Measurements from ENCODE around the gene RAB44. TPM values are rescaled to one million over a fixed set of nuclear protein-coding genes. Genes with fewer than 3 reads are reported as not detected.

The RAB44 gene
- total and polyA plus RNA-seq, 7 donors, result under 0.01 to 0.71 (median 0.17) TPM; not detected in 3

DNA sequence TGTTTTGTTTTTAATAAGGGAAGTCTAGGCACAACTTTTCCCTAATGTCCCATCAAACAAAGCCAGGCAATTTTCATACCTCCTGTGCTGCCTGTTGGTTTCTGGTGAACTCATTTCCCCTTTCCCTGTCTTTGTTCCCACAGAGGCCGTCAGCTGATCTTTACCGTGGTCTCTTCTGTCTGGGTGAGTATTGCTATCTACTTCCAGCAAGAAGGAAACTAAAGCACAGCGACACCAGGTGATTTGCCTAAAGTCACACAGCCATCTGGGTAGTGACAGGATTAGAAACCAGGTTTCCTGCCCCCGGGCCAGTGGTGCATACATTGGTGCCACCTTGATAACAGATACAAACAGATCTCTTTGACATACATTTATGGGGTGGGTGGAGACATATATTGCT lies 59.6 kb downstream of the RAB44 start:
- Histone ChIP-seq H3K36me3 (no peaks in the 10 kb centered on the region), H3K4me1 (peaks cover 0 to 8% (median 6%) of the 10 kb centered on the region in 4 donors), H3K27me3 (no peaks in the 10 kb centered on the region), H3K4me3 (no peak overlapping the region), H3K27ac (no peak overlapping the region), H3K9me3 (no peaks in the 10 kb centered on the region)
- 31 to 43% methylated on average over 4 of the region's 4 CpGs for WGBS, 2 donors
- TF ChIP-seq, protein P1, sequence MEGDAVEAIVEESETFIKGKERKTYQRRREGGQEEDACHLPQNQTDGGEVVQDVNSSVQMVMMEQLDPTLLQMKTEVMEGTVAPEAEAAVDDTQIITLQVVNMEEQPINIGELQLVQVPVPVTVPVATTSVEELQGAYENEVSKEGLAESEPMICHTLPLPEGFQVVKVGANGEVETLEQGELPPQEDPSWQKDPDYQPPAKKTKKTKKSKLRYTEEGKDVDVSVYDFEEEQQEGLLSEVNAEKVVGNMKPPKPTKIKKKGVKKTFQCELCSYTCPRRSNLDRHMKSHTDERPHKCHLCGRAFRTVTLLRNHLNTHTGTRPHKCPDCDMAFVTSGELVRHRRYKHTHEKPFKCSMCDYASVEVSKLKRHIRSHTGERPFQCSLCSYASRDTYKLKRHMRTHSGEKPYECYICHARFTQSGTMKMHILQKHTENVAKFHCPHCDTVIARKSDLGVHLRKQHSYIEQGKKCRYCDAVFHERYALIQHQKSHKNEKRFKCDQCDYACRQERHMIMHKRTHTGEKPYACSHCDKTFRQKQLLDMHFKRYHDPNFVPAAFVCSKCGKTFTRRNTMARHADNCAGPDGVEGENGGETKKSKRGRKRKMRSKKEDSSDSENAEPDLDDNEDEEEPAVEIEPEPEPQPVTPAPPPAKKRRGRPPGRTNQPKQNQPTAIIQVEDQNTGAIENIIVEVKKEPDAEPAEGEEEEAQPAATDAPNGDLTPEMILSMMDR (IDR thresholded peaks at IDR 0.05), result no peak
- no peak for TF ChIP-seq EP300 (IDR thresholded peaks at IDR 0.05)
- no peak for TF ChIP-seq POLR2AphosphoS5 (IDR thresholded peaks at IDR 0.05)
- no peak for TF ChIP-seq POLR2A (IDR thresholded peaks at IDR 0.05)
- intact Hi-C loops (cut with DNase I), result loop anchor here (5.0 kb wide), 2 partner anchors 75 to 335 kb away; no protein-coding TSS in a partner anchor
- no peak for DNase-seq

DNA sequence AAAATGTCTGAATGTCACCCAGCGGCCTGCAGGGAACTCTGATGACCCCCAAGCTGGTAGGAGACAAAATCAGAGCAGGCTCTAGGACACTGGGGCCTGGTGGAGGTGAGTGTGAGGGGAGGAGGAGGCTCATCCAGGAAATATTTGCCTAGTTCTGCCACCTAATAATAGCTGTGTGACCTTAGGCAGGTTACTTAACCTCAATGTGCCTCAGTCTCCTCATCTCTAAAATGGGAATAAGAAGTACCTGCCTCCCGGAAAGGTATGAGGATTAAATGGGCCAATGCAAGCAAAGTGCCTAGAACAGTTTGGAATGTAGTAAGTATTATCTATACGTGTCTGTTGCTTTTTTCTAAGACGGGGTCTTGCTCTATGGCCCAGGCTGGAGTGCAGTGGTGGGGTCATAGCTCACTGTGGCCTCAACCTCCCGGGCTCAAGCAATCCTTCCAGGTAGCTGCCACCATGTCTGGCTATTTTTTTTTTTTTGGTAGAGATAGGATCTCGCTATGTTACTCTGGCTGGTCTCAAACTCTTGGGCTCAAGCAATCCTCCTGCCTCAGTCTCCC lies 60.4 kb downstream of the RAB44 start:
- 73 to 83% methylated on average over 6 of the region's 6 CpGs for WGBS, 2 donors
- Histone ChIP-seq H3K27me3 (no peaks in the 10 kb centered on the region), H3K4me1 (peaks cover 0 to 8% (median 6%) of the 10 kb centered on the region in 4 donors), H3K27ac (no peak overlapping the region), H3K9me3 (no peaks in the 10 kb centered on the region), H3K4me3 (no peak overlapping the region), H3K36me3 (no peaks in the 10 kb centered on the region)
- intact Hi-C loops (cut with DNase I), result loop anchor here (2.0 to 5.0 kb wide), 3 partner anchors 76 to 336 kb away; no protein-coding TSS in a partner anchor
- TF ChIP-seq POLR2A (IDR thresholded peaks at IDR 0.05) (no peak), EP300 (IDR thresholded peaks at IDR 0.05) (no peak), POLR2AphosphoS5 (IDR thresholded peaks at IDR 0.05) (no peak)
- TF ChIP-seq, protein P1 (IDR thresholded peaks at IDR 0.05), result no peak
- no peak for DNase-seq

DNA sequence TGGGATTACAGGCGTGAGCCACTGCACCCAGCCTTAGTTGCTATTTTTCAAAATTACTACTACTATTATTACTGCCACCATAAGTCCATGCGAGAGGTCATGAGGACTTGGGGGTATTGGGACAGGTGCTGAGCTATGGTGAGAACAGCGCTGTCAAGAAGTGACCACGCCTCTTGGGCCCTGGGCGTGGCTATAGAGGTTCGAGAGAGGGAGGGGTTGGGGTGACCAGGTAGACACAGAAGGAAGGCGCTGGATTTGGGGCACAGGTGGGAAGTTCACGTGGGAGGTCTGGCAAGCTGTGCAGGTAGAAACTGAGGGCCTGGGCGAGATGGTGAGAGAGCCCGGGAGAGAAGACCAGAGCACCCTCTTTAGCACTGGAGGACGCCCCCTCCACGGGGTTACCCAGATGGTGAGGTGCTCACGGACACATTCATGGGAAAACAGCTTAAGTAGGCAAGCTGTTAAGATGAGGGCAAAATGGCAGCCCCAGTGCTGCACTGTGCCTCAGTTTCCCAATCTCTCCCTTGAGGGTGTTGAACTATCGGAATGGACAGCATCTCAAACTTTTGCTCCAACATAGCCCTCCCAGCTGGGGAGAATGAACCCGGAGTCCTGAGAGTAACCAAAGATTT lies 61.0 kb downstream of the RAB44 start:
- no peaks in the 10 kb centered on the region for H3K9me3 ChIP-seq
- TF ChIP-seq POLR2A (IDR thresholded peaks at IDR 0.05) (no peak), POLR2AphosphoS5 (IDR thresholded peaks at IDR 0.05) (no peak), EP300 (IDR thresholded peaks at IDR 0.05) (no peak)
- TF ChIP-seq, protein P1 (IDR thresholded peaks at IDR 0.05), result no peak
- intact Hi-C loops (cut with DNase I), result loop anchor here (2.0 to 5.0 kb wide), 3 partner anchors 76 to 336 kb away; no protein-coding TSS in a partner anchor
- H3K4me1 ChIP-seq, result peaks cover 0 to 8% (median 6%) of the 10 kb centered on the region in 4 donors
- no peak overlapping the region for H3K4me3 ChIP-seq
- H3K27ac ChIP-seq, result no peak overlapping the region
- 29 to 67% methylated on average over 15 of the region's 15 CpGs for WGBS, 2 donors
- no peak for DNase-seq
- no peaks in the 10 kb centered on the region for H3K27me3 ChIP-seq
- no peaks in the 10 kb centered on the region for H3K36me3 ChIP-seq

DNA sequence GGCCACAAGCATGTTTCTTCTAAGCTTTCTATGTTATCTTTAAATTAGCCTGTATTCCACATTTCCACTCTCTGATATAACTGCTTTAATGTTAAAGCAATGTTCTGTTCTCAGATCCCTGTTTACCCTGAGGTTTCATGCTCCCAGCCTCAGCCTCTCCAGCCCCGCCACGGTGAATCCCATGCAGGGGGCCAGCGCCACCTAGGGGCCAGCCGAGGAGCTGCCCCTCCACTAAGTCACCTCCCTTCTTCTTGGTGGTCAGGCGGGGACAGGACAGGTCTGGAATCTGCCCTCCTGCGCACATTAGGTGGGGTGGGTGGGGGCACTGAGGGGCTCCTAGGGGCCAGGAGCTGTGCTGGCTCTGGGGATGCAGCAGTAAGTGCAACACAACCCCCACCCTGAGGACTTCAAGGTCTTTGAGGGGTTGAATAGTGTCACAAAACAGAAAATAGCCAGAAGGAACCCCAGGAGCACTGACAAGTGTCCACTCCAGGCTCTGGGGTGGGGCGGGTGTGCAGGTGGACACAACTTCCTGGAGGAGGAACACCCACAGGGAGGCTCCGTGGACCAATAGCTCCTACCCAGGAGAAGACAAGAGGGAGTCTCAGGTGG lies 61.6 kb downstream of the RAB44 start:
- WGBS, 2 donors, result 4 to 10% methylated on average over 8 of the region's 8 CpGs
- peak; percentile 92 for DNase-seq
- no peak overlapping the region for H3K4me3 ChIP-seq
- no peaks in the 10 kb centered on the region for H3K9me3 ChIP-seq
- intact Hi-C loops (cut with DNase I), result loop anchor here (2.0 to 5.0 kb wide), 3 partner anchors 77 to 337 kb away; no protein-coding TSS in a partner anchor
- H3K27me3 ChIP-seq, result no peaks in the 10 kb centered on the region
- H3K4me1 ChIP-seq, result peaks cover 0 to 8% (median 6%) of the 10 kb centered on the region in 4 donors
- H3K36me3 ChIP-seq, result no peaks in the 10 kb centered on the region
- no peak overlapping the region for H3K27ac ChIP-seq
- no peak for TF ChIP-seq POLR2A (IDR thresholded peaks at IDR 0.05)
- TF ChIP-seq EP300 (IDR thresholded peaks at IDR 0.05), result no peak
- TF ChIP-seq POLR2AphosphoS5 (IDR thresholded peaks at IDR 0.05), result no peak
- TF ChIP-seq, protein P1 (IDR thresholded peaks at IDR 0.05), result peak; percentile 88 to 98 (median 94)
